GM21528 (cell line): ENCODE data around the gene CR1L.
"Not testable (repeated sequence)": the region's sequence is repeated elsewhere in the genome, so short reads cannot be mapped to it uniquely, and the experiment has no call there.

Source experiments
- ATAC-seq: cut with Tn5 transposase; IDR thresholded peaks from one replicate; pipeline ENCODE4 v1.9.1; 2021; ENCODE audit warnings: mild to moderate bottlenecking, moderate library complexity; ENCODE audit not compliant: unreplicated experiment, low FRiP score

CR1L gene

DNA sequence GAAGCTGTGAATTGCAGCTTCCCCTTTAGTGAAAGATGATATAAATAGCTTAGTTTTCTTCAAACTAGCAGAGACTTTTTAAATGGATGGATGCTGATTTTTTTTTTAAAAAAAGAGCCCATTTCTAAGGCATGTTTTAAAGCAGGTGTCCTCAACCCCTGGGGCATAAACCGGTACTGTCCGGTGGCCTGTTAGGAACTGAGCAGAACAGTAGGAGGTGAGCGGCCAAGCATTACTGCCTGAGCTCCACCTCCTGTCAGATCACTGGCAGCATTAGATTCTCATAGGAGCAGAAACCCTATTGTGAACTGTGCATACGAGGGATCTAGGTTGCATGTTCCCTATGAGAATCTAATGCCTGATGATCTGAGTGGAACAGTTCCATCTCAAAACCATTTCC lies 31.2 kb downstream of the CR1L start:
- ATAC-seq = no peak

DNA sequence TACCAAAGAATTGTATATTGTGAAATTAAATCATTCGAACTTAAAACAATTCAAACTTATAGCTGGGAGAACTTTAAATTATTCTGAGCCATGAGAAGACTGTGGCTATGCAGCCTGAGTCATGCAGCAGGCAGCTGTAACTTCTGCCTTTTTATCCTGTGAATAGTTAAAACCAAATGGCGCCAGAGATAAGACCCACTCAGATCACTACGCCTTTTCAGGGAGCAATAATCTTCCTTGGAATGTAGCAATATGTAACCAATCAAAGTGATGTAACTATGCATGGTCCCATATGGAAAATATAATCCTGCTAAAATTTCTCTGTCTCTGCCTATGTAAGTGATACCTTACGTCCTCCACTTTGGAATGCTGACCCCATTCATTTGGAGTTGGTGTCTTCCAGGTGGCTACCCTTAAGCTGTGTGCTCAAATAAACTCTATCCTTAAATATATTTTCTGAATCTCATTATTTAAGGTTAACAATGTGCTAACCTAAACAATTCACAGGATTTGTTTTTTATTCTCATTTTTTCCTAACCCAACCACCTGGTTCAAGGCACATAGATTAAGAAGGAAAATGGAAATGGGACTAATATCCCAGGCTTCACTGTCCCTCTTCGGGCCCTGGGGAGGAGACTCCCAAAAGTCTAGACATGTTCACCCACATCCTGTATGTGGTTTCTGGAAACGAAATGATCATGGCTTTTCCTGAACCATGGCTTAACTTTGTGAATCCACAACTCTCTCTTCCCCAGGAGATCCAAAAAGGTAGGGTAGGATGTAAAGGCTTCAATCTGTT lies 35.9 kb downstream of the CR1L start:
- ATAC-seq = not testable (repeated sequence)

DNA sequence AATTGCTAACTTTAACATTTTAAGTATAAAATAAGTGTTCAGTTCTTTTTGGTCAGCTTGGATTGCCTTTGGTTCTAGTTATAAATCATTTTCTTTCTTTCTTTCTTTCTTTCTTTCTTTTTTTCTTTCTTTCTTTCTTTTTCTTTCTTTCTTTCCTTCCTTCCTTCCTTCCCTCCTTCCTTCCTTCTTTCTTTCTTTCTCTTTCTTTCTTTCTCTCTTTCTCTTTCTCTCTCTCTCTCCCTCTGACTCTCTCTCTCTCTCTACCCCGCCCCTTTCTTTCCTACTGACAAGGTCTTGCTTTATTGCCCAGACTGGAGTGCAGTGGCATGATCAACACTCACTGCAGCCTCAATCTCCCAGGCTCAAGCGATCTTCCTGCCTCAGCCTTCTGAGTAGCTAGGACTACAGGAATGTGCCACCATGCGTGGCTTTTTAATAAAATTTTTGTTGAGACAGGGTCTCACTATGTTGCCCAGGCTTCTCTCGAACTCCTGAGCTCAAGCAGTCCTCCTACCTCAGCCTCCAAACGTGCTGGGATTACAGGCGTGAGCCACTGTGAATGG lies 38.0 kb downstream of the CR1L start:
- not testable (repeated sequence) for ATAC-seq

DNA sequence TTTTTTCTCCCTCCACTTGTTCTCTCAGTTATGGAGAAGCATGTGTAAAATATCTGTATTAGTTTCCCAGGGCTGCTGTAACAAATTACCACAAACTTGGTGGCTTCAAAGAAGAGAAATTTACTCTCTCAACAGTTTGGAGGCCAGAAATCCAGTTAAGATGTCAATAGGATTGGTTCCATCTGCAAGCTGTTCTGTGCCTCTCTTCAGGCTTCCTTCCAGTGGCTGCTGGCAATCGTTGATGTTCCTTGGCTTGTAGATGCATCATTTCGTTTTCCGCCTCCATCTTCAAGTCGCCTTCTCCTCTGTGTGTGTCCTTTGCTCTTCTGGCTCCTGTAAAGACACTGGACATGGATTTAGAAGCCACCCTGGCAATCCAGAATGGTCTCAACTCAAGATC lies 45.6 kb downstream of the CR1L start:
- not testable (repeated sequence) for ATAC-seq

DNA sequence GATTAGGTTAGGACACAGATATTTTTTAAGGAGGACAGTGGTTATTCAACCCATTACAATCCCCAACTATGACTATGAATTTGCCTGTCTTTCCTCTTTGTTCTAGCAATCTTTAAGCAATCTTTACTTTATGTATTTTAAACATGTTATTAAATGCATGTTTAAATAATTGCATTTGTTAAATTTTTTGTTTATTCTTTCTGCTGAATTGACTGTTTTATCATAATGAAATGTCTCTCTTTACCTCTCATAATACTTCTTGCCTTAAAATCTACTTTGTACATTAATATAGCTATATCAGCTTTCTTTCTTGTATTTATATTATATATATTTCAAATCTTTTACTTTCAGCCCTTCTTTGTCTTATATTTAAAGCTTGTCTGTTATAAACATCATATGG lies 46.1 kb downstream of the CR1L start:
- no peak for ATAC-seq

DNA sequence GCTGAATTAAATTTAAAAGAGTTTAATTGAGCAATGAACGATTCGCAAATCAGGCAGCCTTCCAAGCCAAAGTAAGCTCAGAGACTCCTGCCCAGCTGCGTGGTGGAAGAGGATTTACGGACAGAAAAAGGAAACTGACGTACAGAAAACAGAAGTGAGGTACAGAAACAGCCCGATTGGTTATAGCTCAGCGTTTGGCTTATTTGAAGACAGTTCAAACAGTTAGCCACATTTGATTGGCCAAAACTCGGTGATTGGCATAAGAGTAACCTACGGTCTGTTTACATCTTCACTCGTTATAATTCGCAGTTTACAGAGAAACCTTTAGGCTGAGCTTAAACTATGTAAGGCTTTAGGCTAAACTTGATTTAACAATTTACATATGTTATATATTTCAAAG lies 46.9 kb downstream of the CR1L start:
- ATAC-seq = no peak

DNA sequence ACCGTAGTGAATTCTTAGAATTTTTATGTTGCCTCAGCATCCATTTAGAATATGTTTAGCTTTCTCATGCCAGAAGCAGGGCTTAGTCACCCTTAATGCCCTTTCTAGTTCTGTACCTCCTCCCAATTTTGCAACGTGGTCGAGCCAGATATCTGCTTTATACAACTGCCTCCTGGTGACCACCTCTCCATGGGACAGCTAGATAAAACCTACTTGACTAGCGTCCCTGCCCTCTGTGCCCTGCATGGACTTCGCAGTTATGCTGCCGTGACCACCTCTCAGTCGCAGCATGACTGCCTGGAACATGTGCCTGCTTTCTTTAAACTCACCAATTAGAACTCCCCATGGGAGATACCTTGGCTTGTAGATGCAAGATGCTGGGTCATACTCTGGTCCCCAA lies 47.4 kb downstream of the CR1L start:
- ATAC-seq = not testable (repeated sequence)

DNA sequence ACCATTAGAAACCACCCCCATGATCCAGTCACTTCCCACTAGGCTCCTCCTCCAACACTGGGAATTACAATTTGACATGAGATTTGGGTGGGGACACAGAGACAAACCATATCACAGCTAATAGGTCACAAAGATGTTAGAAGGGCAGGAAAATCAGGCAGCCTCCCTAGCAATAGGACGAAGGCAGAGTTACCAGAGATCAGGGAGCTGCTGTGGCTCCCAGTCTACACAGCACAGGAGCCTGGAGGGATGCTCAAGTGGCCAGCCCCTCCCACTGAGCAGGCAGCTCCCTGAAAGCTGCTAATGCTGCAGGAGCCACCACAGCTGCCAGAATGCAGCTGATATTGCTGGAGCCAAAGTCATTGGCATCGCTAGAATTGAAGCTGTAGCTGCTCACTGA lies 51.0 kb downstream of the CR1L start:
- no peak for ATAC-seq

DNA sequence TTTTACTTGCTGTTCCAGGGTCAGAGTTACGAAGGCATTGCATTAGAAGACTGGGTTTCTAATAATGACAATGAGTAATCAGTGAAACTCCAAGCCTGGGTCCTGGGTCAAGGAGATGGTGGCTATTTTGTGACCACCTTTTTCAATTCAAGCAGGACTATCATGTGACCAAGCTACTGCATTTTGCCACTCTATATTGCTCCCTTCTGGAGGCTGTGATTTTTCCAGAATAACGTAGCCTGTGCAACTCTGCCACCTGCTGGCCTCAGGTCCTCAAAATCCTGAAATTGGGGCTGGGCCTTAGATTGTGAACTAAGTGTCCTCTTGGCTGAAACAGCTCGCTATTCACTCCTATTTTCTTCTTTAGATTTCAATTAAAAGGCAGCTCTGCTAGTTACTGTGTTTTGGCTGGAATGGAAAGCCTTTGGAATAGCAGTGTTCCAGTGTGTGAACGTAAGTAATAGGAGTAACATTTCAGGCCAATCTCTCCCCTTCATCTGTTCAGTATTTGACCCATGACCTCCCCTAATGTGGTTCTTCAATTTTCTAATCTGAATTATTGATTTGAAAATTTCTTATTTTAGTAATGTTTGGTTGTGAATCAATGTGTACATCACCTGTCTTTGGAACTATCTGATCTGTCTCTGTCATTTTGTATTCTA lies 54.0 kb downstream of the CR1L start:
- ATAC-seq = no peak

DNA sequence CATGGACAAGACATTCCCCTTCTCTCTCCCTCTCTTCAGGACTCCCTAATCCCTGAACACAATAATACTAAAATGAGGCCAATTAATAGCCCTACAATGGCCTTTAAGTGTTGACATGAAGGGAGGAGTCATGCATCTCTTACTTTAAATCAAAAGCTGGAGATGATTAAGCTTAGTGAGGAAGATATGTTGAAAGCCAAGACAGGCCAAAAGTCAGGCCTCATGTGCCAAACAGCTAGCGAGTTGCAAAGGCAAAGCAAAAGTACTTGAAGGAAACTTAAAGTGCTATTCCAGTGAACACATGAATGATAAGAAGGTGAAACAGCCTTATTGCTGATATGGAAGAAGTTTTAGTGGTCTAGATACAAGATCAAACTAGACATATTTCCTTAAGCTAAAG lies 57.4 kb downstream of the CR1L start:
- no peak for ATAC-seq

DNA sequence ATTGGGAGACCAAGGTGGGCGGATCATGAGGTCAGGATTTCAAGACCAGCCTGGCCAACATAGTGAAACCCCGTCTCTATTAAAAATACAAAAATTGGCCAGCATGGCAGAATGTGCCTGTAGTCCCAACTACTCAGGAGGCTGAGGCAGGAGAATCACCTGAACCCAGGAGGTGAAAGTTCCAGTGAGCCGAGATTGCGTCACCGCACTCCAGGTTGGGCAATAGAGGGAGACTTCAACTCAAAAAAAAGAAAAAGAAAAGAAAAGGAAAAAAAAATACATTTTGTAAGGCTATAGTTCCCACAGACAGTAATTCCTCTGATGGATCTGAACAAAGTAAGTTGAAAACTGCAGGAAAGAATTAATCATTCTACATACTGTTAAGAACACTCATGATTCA lies 58.8 kb downstream of the CR1L start:
- ATAC-seq = no peak

DNA sequence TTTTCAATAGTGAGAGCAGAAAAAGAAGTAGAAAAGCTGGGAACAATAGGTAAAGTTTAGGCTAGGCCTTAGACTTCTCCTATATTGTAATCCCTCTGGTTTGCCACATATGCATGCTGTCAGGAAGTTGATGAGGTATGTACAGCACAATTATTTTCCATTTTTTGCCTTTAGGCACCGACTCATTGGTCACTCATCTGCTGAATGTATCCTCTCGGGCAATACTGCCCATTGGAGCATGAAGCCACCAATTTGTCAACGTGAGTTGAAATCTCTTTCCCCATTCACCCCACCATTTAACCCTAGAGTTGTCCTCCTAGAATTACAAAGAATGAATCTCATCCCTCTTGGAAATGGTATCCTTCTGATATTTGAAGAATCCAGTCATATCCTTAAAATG lies 63.1 kb downstream of the CR1L start:
- ATAC-seq = not testable (repeated sequence)

DNA sequence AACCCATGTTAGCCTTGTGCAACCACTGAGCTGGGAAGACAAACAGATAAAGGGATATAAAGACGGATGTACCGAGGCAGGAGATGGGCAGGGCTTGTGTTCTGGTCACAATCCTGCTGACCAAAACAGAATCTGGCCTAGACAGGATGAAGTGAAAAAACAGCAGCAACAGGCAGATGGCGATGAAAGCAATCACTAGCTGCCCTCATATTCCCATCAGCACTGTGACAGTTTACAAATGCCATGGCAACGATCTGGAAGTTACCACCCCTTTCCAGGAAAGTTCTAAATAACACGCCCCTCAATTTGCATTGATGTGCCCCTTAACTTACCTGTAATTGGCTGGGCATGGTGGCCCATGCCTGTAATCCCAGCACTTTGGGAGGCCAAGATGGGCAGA lies 66.4 kb downstream of the CR1L start:
- ATAC-seq = no peak

DNA sequence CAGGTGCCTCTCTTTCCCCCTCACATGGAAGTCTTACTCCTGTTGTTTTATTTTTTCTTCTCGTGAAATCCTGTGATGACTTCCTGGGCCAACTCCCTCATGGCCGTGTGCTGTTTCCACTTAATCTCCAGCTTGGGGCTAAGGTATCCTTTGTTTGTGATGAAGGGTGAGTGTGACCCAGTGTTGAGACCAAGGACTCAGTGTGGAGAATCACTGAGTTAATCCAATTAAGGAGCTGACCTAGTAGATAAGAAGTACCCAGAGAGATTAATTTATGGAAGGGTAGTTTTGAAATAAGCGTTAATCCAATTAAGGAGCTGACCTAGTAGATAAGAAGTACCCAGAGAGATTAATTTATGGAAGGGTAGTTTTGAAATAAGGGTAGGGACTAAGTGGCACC lies 67.8 kb downstream of the CR1L start:
- ATAC-seq = not testable (repeated sequence)

DNA sequence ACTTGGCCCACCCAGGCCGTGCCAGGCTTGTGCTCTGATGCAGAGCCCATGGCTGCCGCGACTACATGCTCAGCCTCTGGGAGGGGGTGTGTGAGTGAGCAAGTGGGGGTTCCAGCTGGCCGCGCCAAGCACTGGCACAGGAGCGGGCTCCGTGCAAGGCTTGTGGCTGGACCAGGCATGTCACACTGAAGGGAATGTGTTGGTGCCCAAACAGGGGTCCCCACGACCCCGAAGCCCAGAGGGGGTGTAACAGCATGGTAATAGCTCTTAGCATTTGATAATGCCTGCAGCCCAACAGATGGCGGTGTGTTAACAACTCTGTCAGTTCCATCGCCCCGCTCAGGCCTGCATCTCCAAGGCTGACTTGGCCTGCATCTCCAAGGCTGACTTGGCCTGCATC lies 68.6 kb downstream of the CR1L start:
- no peak for ATAC-seq

DNA sequence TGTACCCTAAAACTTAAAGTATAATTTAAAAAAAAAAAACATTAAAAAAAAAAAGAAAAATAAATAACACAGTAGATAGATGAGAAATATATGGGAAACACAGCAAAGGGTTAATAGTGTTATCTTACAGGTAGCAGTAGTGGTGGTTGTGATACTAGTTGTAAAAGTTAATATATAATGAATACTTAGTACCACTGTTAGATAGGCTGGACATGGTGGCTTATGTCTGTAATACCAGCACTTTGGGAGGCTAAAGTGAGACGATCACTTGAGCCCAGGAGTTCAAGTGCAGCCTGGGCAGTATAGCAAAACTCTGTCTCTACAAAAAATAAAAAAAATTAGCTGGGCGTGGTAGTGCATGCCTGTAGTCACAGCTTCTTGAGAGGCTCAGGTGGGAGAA lies 74.3 kb downstream of the CR1L start:
- no peak for ATAC-seq

DNA sequence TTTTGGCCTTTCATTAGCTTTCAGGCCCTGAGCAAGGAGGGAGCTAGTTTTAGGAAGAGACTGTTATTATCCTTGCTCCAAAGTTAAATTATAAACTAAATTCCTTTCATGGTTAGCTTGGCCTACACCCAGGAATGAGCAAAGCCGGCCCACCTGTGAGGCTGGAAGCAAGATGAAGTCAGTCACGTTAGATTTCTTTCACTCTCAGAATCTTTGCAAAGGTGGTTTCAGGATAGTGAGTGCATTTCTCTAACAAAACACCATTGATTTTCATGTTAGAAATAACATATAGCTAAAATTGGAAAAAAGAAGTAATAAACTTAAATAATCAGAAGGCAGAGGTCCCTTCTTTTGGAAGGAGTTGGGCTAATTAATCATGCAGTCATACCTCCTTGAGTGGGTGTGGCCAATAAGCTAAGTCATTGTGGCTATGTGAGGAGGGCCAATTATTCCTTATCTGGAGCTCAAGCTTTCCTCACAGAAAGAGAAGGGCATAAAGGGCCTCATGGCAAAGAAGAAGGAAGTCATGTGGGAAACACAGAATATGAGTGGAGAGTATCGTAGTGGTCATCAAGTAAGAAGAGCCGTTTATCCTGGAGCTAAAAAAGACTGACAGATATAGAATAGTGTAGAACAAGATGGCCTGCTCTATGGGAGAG lies 83.4 kb downstream of the CR1L start:
- ATAC-seq = not testable (repeated sequence)

DNA sequence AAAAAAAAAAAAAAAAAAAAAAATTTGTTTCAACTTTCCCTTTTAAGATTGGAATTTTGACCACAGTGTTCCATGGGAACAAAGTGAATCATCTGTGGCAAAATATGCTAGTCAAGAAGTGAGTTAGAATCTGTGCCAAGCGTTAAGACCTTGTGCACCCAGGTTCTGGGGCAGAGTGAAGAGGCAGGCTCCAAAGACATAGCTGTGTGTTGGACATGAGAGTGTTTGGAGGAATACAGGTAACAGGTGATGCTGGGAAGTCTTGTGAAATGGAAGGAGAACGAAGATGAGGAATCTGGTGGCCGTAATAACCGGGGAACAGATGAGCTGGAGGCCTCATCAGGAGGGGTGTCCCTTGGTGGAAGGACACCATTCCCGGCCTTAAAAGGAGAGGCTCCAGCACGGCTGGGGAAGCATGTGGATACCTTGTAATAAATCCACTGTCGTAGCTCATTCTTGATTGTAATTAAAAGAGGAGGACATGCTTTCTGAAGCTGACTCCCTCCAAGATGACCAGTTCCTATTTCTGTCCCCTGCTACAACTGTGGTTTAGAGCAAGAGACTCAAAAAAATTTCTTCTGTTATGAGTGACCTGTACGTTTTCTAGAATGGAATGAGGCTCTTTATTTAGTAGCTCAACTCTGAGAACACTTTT lies 92.7 kb downstream of the CR1L start:
- not testable (repeated sequence) for ATAC-seq

DNA sequence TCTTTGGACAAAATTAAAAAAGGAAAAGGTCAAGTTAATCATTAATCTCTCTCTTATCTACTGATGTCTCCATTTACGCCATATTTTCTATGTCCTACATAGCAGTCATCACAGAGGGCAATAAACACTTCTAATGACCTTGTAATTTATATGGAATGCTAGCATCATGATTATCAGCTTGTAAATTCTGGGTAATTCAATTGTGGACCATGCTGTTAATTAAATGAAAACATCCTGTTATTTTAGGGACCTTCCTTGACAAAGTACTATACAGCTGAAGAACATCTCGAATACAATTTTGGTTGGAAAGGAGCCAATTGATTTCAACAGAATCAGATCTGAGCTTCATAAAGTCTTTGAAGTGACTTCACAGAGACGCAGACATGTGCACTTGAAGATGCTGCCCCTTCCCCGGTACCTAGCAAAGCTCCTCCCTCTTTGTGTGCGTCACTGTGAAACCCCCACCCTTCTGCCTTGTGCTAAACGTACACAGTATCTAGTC lies 93.3 kb downstream of the CR1L start:
- not testable (repeated sequence) for ATAC-seq

DNA sequence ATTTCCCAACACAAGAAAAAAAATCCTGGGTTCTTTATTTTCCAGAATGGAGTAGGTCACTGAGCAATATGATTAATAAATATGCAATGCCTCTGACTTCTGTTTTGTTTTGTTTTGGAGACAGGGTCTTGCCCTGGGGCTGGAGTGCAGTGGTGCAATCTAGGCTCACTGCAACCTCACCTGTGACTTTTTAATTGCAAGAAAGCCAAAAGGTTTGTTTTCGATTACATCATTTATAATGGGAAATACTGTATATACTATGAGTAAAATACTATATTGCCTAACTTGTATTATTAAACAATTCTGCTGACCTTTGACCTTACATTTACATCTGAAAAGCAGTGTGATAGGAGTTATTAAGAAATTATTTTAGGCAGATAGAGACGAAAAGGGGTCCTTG lies 95.3 kb downstream of the CR1L start:
- ATAC-seq = no peak
